ENCODE data around the gene RBKS.

GRCh38 chr2:27870724-27871123, 19.5 kb downstream of the RBKS start:
- TF ChIP-seq CTCF (IDR thresholded peaks at IDR 0.05; ENCODE audit: low read depth, low read length) (no peak), EZH2phosphoT487 (IDR thresholded peaks at IDR 0.05; ENCODE audit: low read depth) (no peak)
